Kidney (tissue), 14 donors: ENCODE data around the gene FUCA1. TPM values are rescaled to one million over a fixed set of nuclear protein-coding genes. Genes with fewer than 3 reads are reported as not detected.

Experiments used
- DNase-seq, 5 donors: peaks; one replicate each; pipeline ENCODE4 v3.0.0-alpha.2; 2013 to 2020
- FAIRE-seq: peaks from 2 replicates; lab custom pipeline; 2012; peaks lifted over from hg19 to GRCh38; lab: Jason Lieb, UNC
- H3K27ac ChIP-seq, 2 donors: one replicate each; pipeline ENCODE4 v1.7.0; 2013; ENCODE audit warnings: low read depth in 2 of 2, low read length in 2 of 2, inconsistent platforms in 1 of 2
- H3K27me3 ChIP-seq: one replicate; pipeline ENCODE4 v1.7.1; 2013; ENCODE audit warnings: low read length, inconsistent platforms; ENCODE audit not compliant: control insufficient read depth, insufficient read depth
- H3K36me3 ChIP-seq, 3 donors: one replicate each; pipeline versions ENCODE4 v1.7.0 to v1.7.1; 2013; ENCODE audit warnings: low read length in 3 of 3, control low read depth in 1 of 3, inconsistent platforms in 1 of 3; ENCODE audit not compliant: insufficient read depth in 3 of 3, control insufficient read depth in 2 of 3
- H3K4me1 ChIP-seq, 3 donors: one replicate each; pipeline versions ENCODE4 v1.7.0 to v1.7.1; 2013; ENCODE audit warnings: low read length in 3 of 3, inconsistent platforms in 1 of 3, low read depth in 1 of 3; ENCODE audit not compliant: control insufficient read depth in 2 of 3, insufficient read depth in 2 of 3
- H3K4me3 ChIP-seq, 3 donors: one replicate each; pipeline versions ENCODE4 v1.7.0 to v1.8.1; 2013; ENCODE audit warnings: low read length in 3 of 3, control low read depth in 1 of 3, inconsistent platforms in 1 of 3
- H3K9ac ChIP-seq, 3 donors: one replicate each; pipeline versions ENCODE4 v1.7.0 to v1.7.1; 2013; ENCODE audit warnings: low read length in 3 of 3, control low read depth in 1 of 3, inconsistent platforms in 1 of 3
- H3K9me3 ChIP-seq, 3 donors: one replicate each; pipeline versions ENCODE4 v1.7.0 to v1.7.1; 2013; ENCODE audit warnings: low read length in 3 of 3, control low read depth in 1 of 3, inconsistent platforms in 1 of 3; ENCODE audit not compliant: control insufficient read depth in 2 of 3, insufficient read depth in 1 of 3
- intact Hi-C: fragments of 100-400 bp; cut with DNase I; formaldehyde crosslinking; loops from one replicate; pipeline ENCODE4 v1.11.1; 2022
- polyA plus RNA-seq: library from polyadenylated mRNA; stranded (reverse); fragments of 350-450 nt; fragmentation: Illumina TruSeq; extraction: RNeasy Lipid Tissue Mini Kit (QIAGEN cat#74804); gene quantifications from one replicate; pipeline ENCODE4 v1.2.3, GENCODE V29; 2014; ENCODE audit warnings: low read depth, low replicate concordance; ENCODE audit not compliant: insufficient read depth
- total RNA-seq: library from RNA; stranded (reverse); fragmentation: NEBNext Ultra II Directional; extraction: Animal tissue kit (Norgen Biotek cat#: 25700); gene quantifications from one replicate; pipeline ENCODE4 v1.2.1, GENCODE V29; 2021
- TF ChIP-seq, protein P1 (sequence below): IDR thresholded peaks from 3 replicates; pipeline ENCODE4 v1.5.1; 2012; ENCODE audit warnings: mild to moderate bottlenecking, moderate library complexity, borderline replicate concordance; ENCODE audit not compliant: insufficient read depth; ENCODE audit errors: extremely low read depth
- donor health status: control.
- donor health status: control.
- donor health status: control.
- donor health status: control.
- donor health status: control.
- donor health status: DM: yes; HTN: yes; CAD: no.
- donor health status: Normal renal cell carcinoma (clear cell type).

The FUCA1 gene
- total and polyA plus RNA-seq, 2 donors from 2014 or later: 69.2 to 88.3 TPM

DNA sequence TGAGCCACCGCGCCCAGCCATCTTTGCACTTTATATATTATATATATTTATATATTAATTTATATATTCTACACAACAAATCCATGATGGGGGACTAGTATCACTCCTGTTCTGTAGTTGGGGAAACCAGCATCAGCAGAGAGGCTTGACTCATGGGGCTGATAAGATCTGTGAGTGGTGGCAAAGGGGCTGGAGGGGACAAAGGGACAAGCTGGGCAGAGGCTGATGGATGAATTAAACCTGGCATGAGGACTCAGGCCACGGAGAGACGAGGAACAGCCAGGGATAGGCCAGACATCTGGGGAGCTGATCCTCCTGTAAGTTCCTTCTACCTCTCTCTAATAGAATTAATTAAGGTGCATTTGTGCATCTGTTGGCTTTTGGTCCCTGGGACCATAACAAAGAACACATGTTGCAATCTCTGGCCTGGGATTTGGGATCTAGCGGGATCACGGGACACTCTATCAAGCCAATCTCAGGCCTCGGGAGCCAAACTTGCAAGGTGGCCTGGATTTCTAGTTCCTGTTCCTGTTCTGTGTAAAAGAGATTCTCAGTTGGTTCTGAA lies 37.5 kb upstream of the FUCA1 start:
- DNase-seq (no peak), FAIRE-seq (no peak)
- no peak overlapping the region for H3K4me3 ChIP-seq
- intact Hi-C loops: no loop called here
- H3K27ac ChIP-seq: no peak overlapping the region
- TF ChIP-seq, protein P1, sequence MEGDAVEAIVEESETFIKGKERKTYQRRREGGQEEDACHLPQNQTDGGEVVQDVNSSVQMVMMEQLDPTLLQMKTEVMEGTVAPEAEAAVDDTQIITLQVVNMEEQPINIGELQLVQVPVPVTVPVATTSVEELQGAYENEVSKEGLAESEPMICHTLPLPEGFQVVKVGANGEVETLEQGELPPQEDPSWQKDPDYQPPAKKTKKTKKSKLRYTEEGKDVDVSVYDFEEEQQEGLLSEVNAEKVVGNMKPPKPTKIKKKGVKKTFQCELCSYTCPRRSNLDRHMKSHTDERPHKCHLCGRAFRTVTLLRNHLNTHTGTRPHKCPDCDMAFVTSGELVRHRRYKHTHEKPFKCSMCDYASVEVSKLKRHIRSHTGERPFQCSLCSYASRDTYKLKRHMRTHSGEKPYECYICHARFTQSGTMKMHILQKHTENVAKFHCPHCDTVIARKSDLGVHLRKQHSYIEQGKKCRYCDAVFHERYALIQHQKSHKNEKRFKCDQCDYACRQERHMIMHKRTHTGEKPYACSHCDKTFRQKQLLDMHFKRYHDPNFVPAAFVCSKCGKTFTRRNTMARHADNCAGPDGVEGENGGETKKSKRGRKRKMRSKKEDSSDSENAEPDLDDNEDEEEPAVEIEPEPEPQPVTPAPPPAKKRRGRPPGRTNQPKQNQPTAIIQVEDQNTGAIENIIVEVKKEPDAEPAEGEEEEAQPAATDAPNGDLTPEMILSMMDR: no peak
- H3K4me1 ChIP-seq: peaks cover 0 to 4% (median 0%) of the 10 kb centered on the region in 3 donors
- H3K9ac ChIP-seq: no peak overlapping the region
- H3K27me3 ChIP-seq: peaks cover 5% of the 10 kb centered on the region
- H3K9me3 ChIP-seq: no peaks in the 10 kb centered on the region
- H3K36me3 ChIP-seq: no peaks in the 10 kb centered on the region

DNA sequence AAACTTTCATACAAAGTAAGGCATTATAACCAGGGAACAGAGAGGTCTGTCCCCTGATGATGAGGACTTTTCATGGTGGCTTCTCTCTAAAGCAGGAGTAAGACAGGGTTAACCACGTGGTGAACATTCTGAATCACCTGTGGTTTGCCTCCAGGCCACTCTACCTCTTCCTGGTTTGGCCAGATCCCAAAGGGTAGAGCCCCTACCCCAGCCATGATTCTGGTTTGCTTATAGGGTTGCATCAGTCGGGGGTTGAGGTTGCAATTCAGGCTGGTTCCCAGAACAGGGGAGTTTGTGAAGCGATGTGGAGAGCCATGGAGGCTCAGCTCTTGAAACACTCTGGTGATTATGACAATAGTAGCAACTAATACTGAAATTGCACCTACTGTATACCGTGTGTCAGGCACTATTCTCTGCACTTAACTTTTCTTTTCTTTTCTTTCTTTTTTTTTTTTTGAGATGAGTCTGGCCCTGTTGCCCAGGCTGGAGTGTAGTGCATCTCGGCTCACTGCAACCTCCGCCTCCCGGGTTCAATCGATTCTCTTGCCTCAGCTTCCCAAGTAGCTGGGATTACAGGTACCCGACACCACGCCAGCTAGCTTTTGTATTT lies 36.8 kb upstream of the FUCA1 start:
- TF ChIP-seq, protein P1: no peak
- no peak overlapping the region for H3K9ac ChIP-seq
- no peak overlapping the region for H3K4me3 ChIP-seq
- DNase-seq (no peak), FAIRE-seq (no peak)
- peaks cover 5% of the 10 kb centered on the region for H3K27me3 ChIP-seq
- peaks cover 0 to 4% (median 0%) of the 10 kb centered on the region in 3 donors for H3K4me1 ChIP-seq
- no peak overlapping the region for H3K27ac ChIP-seq
- intact Hi-C loops: no loop called here
- no peaks in the 10 kb centered on the region for H3K36me3 ChIP-seq
- H3K9me3 ChIP-seq: no peaks in the 10 kb centered on the region

DNA sequence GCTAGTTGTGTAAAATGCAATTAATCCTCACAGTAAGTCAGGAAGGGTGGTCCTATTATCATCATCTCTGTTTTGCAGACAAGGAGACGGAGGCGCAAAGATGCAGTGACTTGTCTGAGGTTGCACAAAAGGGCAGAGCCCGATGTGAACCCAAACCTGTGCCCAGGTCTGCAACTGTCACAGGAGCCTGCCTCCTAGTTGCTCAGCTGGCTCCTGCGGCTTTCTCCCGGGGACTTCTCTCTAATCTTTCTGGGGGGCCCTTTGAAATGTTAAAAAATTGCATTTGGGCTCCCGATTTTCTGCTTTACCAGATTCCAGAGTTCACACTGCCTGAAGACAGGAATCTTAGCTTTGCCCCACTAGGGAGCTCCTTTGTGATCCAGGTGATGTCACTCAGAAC lies 35.7 kb upstream of the FUCA1 start:
- intact Hi-C loops: no loop called here

More for the DNA sequence above, 35.7 kb upstream of the FUCA1 start:
- no peaks in the 10 kb centered on the region for H3K9me3 ChIP-seq
- H3K4me3 ChIP-seq: no peak overlapping the region
- no peaks in the 10 kb centered on the region for H3K36me3 ChIP-seq
- no peak for FAIRE-seq
- peaks cover 0 to 4% (median 0%) of the 10 kb centered on the region in 3 donors for H3K4me1 ChIP-seq
- no peak for DNase-seq
- no peak overlapping the region for H3K27ac ChIP-seq
- TF ChIP-seq, protein P1: no peak
- H3K27me3 ChIP-seq: peaks cover 5% of the 10 kb centered on the region
- no peak overlapping the region for H3K9ac ChIP-seq
